Activated T-helper 1 cell treated with anti-CD3 and anti-CD28 coated beads, Interleukin-2, amount 50 U/mL, for 16 hours (primary cell): ENCODE measurements around the gene MFF.

Experiments used
- DNase-seq, 2 donors: peaks; one replicate each; pipeline ENCODE4 v3.0.0-alpha.2; 2020; ENCODE audit warnings: low read depth in 1 of 2, low spot score in 1 of 2

Gene MFF, protein sequence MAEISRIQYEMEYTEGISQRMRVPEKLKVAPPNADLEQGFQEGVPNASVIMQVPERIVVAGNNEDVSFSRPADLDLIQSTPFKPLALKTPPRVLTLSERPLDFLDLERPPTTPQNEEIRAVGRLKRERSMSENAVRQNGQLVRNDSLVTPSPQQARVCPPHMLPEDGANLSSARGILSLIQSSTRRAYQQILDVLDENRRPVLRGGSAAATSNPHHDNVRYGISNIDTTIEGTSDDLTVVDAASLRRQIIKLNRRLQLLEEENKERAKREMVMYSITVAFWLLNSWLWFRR

DNA sequence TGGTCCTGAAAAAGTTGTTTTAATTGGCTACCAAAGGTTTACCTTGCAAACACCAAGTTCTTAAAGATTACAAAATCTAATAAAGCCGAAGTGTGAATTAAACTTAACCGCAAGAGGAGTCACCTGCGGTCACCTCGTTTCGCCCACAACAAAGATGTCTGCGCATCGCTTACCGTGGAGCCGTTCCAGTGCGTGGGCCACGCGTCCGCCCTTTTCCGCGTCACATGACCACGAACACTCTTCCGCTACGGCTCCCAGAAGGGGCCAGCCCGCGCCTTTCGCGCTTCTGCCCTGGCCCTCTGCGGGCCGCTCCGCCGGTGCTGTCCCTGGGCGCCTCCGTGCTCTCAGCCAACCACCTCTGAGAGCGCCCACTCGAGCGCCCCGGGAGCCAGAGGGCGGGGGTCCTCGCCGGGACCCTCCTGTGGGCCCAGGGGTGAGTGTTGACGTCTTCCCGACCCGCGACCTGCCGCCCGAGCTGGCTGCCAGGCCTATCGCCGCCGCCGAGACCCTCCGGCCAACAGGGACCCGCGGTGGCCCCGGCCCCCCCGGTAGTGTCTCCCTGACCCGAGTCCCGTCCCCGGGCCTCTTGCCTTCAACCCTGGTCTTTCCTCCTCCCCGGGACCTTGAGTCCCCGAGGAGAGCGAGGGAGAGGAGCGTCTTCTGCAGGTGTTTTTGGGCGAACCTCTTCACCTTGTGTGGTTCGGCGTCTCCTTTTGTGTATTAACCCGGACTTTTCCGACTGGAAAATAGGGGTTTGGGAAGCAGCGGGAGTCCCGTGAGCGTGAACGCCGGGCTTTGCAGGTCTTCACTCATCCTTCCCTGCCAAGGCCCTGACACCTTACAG, at the start of gene MFF:
MFF (plus strand) TSS at position 257 of the 844 bp plus-strand sequence. CDS start 5,415 bp downstream, outside the sequence.
- DNase-seq, result peak; percentile 87

DNA sequence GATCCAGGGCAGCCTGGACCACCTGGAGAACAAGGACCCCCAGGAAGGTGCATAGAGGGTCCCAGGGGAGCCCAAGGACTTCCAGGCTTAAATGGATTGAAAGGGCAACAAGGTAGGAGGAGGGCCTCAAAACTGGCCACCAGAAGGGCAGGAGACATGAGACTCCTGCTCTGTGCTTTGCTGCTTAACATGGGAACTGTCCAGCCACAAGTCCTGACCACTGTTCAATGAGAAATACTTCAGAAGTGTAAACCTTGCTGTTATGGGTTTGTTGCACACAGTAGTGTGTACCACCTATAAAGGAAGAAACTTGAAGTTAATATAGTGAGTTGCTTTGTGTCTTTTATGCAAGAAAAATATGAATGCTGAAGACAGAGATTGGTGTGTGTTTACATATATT, 44.2 kb upstream of the MFF start:
- DNase-seq, result no peak

DNA sequence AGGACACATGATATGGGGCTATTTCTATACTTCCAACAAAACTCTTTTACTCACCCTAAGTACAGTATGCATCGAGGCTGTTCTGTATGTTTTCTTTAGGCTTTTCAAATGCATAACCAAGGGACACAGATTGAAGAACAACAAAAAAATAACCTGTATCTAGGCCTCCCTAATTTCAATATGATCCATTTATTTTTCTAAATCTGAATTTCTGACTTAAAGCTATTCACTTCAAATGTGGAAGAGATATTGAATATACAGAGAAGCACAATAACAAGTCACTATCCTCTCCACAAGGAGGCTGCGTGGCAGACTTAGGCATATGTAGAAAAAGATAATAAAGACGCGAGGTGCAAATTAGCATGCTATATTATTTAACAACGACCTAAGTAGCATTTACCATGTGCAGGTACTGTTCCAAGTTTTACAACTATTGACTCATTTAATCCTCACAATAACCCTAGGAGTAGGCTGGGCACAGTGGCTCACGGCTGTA, 39.3 kb upstream of the MFF start:
- DNase-seq, result no peak

DNA sequence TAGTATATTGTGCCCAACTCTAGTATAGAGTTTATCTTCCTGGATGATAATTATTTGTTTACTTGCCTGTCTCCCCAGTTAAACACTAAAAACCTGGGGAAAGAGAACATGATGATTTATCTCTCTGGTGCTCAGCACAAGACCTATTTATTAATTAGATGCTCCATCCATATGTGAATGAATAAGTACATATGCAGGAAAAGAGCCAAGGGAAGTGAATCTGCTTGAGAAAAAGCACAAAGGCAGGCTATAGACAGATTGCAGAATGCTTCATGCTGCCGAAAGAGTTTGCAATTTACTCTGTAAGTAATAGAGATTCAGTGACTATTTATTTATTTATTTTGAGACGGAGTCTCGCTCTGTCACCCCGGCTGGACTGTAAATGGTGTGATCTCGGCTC, 37.3 kb upstream of the MFF start:
- DNase-seq, result no peak

DNA sequence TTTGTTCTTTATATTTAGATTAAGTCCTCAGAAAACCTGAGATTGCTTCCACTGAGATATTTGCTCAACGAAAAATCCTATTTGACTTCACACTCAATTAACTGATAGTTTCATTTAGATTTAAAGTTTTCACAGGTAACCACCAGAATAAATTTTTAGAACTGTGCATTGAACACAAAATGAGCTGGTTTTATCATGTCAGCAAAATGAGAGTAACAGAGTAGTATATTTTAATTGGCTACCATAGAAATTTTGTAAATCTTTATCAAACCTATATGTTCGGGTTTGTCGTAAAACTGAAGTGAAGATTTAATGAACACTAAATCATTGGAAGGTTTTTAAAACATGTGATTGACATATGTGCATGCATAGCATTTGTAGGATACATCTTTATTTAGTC, 32.7 kb upstream of the MFF start:
- no peak for DNase-seq

DNA sequence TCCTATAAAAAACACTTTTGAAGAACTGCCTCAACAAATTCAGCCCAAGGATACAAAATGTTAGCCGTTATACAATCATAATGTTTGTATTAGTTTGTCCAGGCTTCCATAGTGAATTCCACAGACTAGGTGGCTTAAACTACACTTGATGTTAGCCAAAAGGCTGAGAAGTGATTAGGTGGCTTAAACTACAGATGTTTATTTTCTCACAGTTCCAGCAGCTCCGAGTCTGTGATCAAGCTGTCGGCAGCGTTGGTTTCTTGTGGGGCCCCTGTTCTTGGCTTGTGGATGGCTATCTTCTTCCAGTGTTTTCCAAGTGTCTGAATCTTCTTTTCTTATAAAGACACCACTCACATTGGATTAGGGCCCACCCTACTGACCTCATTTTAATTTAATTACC, 31.5 kb upstream of the MFF start:
- no peak for DNase-seq

DNA sequence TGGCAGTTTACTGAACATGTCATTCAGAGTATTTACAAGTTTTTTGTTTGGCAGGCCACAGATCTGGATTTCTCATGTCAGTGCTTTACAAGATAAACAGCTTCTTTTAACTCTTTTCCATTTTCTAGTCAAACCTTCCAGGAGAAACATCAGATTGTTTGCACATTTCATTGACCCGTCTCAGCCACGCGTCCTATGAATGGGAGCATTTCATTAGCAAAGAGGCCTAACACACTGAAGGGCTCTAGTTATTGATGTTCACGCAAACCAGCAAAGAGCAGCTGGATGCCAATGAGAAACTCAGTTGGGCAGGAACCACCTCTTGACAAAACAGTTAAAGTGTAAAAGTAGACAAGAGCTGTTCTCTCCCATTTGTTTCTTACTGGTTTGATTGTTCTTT, 29.2 kb upstream of the MFF start:
- DNase-seq, result no peak

DNA sequence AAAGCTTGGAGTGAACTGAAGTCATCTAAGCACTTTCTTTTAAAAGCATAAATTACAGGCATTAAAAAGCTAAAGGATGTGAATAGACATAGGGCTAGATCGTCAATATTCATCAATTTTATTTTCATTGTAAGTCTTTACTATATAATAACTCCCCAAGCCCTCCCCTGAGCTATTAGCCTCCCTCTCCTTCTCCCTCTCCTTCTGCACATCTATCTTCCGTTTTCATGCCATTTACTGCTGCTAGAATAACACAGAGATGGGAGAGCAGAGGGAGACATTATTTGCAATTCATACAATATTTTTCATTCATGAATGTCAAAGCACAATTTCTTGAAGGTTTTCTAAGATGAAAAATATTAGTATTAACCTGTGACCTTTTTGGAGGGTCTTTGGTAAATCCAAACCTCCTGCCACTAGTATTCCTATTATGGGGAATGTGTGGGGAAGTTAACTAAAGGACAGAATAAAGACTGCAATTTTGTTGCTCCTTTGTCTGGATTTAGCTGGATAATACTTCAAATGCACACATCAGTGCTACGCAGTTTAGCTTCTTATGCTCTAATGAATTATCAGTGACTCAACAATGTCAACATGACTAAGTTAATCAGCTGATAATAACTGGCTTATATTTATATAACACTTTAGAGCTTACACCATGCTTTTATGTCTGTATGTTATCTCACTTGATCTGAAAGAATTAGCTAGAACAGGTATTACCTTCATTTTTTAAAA, 28.2 kb upstream of the MFF start:
- DNase-seq, result no peak

DNA sequence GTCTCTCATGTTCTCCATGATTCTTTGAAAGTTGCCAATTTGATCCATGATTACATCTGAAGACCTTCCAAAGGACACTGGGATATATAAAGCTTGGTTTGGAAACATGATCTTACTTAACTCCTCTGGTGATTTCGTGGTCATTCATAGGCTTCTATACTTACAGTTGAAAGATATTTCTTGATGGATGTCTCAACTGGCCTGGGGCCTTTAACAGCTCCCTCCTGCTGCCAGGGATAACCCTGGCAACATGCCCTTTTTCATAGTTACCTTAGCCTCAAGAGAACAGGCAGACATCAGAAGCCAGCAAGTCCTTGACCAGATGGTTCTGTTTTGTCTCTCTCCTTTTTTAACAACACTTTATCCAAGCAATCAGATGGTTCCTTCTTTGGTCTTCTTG, 23.5 kb upstream of the MFF start:
- DNase-seq, result no peak

DNA sequence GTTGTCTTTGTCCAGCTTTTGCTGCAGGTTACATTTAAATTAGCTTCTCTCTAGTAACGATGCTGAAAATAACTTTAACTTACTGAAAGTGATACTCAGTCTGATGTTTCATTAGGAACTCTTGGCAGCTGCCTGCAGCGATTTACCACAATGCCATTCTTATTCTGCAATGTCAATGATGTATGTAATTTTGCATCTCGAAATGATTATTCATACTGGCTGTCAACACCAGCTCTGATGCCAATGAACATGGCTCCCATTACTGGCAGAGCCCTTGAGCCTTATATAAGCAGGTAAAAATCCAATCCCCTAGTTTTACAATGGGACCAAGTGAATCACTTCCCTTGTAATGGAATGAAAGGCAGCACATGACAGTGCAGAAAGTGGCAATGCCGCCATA, 16.3 kb upstream of the MFF start:
- no peak for DNase-seq

DNA sequence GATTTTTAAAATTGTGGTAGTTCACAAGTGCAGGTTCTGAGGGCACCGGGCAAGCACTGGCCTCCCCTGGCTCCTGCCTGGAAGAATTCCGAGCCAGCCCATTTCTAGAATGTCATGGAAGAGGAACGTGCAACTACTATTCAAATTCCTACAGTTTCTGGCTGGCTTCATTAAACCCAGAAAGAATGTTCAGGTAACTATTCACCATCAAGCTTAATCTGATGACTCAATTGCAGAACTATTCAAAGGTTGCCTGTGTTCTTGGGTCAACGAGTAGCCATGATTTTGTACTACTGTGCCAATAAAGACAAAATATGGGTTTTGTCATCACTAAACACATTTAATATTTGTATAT, 14.3 kb upstream of the MFF start:
- DNase-seq, result no peak

DNA sequence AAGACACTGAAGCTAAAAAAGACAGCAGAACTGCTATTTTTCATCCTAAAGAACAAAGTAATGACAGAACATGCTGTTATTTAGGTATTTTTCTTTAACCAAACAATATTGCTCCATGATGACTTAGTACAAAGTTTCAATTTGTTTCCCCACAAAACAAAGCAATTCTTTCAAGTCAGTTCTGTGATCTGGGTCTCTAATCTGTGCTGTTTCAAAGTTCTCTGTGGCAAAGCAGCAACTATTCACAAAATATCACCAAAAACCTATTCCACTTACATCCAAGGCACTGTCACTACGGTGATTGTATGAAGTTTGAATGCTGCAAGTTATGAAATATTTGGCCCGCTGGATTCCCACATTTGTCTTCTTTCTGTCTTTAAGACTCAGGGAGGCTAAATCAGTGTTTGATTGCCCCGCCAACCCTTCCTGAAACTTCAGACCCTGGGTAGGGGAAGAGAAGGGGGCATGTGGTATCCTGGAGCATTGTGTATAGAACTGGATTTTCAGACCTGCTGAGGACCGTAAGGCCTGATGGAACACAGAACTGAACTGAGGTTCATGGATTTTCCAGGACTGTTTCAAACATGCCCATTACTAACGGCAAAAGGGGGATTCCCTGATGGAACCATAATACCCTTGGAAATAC, 13.1 kb upstream of the MFF start:
- DNase-seq, result no peak

DNA sequence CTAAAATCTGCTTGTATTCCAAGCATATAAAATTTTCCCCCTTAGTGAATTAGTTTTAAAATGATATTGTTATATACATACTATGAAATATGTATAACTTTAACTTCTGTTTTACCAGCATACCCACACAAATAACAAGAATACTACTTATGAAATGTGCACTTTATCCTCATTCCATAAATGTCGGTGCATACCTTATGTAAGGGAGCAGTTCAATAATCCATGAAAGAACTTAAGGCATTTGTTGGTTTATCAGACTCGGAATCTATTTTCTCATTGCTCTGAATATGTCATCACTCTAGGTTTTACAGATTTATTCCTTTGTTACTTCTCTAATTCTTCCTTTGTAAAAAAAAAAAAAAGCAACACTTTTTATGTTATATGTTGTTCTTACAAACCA, 12.5 kb upstream of the MFF start:
- DNase-seq, result no peak

DNA sequence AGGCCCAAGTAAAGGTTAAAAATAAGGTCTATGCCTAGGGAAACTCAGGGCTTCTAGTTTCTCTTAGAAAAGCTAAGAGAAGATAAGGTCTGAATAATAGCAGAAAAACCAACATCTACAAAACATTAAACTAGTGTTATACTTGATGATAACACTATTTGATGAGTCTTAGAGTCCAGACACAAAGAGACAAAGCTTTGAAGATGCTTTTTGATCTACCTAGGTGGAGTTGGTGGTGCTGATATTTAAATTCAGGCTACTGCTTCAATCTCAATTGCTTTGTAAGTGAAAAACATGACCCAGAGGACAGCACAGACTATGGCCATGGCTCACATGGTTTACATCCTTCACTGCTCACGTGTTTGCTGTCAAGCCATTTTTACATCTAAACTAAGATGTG, 11.7 kb upstream of the MFF start:
- no peak for DNase-seq

DNA sequence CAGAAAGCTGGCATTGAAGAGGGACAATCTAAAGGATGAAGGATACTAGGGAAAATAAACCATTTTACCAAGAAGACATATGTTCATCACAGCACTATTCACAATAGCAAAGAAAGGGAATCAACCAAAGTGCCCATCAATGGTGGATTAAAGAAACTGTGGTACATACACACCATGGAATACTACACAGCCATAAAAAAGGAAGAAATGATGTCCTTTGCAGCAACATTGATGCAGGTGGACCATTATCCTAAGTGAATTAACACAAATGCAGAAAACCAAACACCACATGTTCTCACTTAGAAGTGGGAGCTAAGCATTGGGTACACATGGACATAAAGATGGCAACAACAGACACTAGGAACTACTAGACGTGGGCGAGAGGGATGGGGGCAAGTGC, 7.2 kb upstream of the MFF start:
- no peak for DNase-seq

DNA sequence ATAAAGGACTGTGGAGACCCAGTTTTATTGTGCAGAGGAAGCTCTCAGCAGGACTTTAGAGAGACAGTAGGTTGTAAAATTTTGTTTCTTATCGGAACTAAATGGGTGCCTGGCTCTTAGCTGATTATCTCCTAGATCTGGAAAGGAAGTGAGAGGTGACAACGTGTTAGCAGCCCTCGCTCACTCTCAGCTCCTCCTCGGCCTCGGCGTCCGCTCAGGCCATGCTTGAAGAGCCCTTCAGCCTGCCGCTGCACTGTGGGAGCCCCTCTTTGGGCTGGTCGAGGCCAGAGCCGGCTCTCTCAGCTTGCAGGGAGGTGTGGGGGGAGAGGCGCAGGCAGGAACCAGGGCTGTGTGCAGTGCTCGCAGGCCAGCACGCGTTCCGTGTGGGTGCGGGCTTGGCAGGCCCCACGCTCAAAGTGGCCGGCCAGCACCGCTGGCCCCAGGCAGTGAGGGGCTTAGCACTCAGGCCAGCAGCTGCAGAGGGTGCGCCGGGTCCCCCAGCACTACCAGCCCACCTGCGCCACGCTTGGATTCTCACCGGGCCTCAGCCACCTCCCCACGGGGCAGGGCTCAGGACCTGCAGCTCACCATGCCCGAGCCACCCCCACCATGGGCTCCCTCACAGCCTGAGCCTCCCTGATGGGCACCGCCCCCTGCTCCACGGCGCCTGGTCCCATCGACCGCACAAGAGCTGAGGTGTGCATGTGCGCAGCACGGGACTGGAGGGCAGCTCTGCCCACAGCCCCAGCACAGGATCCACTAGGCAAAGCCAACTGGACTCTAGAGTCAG, 4.6 kb upstream of the MFF start:
- DNase-seq, result no peak

DNA sequence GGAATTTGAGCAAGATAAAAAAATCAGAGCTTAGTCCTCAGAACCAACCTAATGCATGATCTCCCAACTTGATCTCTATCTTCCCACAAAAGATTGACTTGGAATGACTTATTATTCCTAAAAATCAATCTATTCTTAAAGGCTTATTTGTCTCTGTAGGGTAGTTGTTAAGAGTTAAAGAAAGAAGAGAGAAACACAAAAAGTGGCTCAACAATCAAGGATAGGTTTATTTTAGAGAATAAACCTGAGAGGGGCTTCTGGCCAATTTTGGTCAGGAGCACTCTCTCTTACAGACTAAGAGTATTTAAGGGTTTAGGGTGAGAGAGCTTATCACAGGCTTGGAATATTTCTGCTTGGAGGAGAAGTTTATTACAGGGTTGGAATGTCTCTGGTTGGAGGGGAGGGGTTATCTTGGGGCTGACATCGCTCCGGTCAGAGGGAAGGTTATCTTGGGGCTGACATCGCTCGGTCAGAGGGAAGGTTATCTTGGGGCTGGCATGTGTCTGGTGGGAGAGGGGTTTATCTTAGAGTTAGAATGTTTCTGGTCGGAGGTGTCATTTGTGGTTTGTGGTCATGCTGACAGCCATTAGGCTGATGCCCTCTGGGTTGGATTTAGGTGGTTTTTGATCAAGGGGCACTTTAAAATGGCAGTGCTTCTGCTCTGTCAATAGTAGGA, 2.4 kb upstream of the MFF start:
- DNase-seq, result no peak

DNA sequence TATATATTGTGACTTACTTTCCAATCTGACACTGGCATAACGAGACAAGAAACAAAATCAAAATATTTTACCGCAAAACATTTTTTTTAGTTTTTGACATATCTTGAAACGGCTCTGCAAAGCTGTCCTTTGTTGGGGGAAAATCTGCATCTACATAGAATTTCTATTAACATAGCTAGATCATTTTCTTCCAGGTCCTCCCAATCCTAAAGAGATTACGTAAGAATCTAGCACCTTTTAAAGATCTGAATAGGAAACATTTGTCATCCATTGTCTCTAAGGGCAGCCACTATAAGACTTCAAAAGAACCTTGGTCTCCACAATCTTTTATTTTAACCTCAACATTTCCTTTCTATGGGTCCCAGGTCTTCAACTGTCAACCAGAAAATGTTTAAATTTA, 1.2 kb upstream of the MFF start:
- no peak for DNase-seq

DNA sequence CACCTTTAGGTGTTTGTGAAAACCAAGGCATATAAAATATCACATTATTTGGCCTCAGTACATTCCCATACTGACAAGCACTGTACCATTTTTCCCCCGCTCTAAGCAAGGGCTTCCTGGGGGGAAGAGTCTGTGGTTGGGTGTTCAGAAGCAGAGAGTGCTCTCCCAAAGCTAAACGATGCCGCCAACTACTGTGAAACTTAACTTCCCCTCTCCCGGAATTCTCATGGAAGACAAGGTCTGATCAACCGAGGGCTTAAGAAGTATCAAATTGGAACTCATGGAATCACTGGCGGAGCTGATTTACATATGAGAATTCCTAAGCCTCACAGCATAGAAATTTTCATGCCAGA, 433 bp upstream of the MFF start:
- no peak for DNase-seq

DNA sequence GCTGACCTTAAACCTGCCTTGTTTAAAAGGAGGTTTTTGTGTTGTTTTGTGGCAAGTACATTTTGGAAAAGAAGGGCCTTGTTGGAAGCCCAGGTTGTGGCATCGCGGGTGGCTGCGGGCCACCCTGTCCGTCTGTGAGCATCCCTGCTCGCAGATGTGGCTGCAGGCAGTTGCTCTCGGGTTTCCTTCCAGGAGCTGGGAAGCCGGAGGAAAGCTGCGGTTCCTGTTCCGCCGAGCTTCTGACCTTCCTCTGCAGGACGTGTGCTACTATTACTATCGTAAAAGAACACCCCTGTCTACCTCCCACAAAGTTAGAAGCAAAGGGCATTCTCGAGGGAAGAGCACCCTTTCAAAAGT, 766 bp downstream of the MFF start:
- DNase-seq, result no peak
